Neuronal stem cell (in vitro differentiated cells): Measurements from ENCODE around the gene AKAP6. TPM values are rescaled to one million over a fixed set of nuclear protein-coding genes. Genes with fewer than 3 reads are reported as not detected.
A peak's percentile ranks its signal among the peaks of the same experiment; 100 is the strongest.

Experiments used
- DNase-seq: peaks from one replicate; pipeline ENCODE4 v3.0.0-alpha.2; 2013; ENCODE audit warnings: low spot score
- H2AFZ ChIP-seq: one replicate; pipeline ENCODE4 v1.6.1; 2013; ENCODE audit warnings: mild to moderate bottlenecking, low read length, inconsistent platforms
- H2AK5ac ChIP-seq: 2 replicates; pipeline ENCODE4 v1.6.1; 2013; ENCODE audit warnings: low read depth, mild to moderate bottlenecking, inconsistent platforms, low read length, moderate library complexity, mixed read lengths
- H2BK120ac ChIP-seq: 2 replicates; pipeline ENCODE4 v1.6.1; 2013; ENCODE audit warnings: low read depth, mild to moderate bottlenecking, inconsistent platforms, low read length, moderate library complexity, mixed read lengths
- H2BK12ac ChIP-seq: one replicate; pipeline ENCODE4 v1.6.1; 2013; ENCODE audit warnings: low read length, inconsistent platforms
- H2BK15ac ChIP-seq: 2 replicates; pipeline ENCODE4 v1.6.1; 2013; ENCODE audit warnings: mild to moderate bottlenecking, low read length, inconsistent platforms, mixed read lengths
- H2BK5ac ChIP-seq: one replicate; pipeline ENCODE4 v1.6.1; 2013; ENCODE audit warnings: inconsistent platforms, mild to moderate bottlenecking, low read length, moderate library complexity
- H3K14ac ChIP-seq: one replicate; pipeline ENCODE4 v1.6.1; 2013; ENCODE audit warnings: low read length, inconsistent platforms
- H3K18ac ChIP-seq: 2 replicates; pipeline ENCODE4 v1.6.1; 2013; ENCODE audit warnings: low read length, inconsistent platforms
- H3K23ac ChIP-seq: 2 replicates; pipeline ENCODE4 v1.6.1; 2013; ENCODE audit warnings: low read depth, mild to moderate bottlenecking, mixed read lengths, low read length, inconsistent platforms; ENCODE audit not compliant: poor library complexity
- H3K27ac ChIP-seq: replicated peaks from 3 replicates; pipeline ENCODE4 v1.5.1; 2013; ENCODE audit warnings: low read length, inconsistent platforms
- H3K27me3 ChIP-seq, 3 experiments: 2 replicates each; pipeline ENCODE4 v1.6.1; 2013; ENCODE audit warnings: low read length in 3 of 3, mild to moderate bottlenecking in 2 of 3, inconsistent platforms in 1 of 3, low read depth in 1 of 3, mixed read lengths in 1 of 3, moderate library complexity in 1 of 3; ENCODE audit not compliant: control insufficient read depth in 3 of 3, insufficient read depth in 3 of 3
- H3K36me3 ChIP-seq, 2 donors: replicated peaks in 1 of 2; 2 replicates each; pipeline ENCODE4 v1.6.1; 2013; ENCODE audit warnings: low read length in 2 of 2; ENCODE audit not compliant: control insufficient read depth in 2 of 2, insufficient read depth in 2 of 2
- H3K4ac ChIP-seq: 2 replicates; pipeline ENCODE4 v1.6.1; 2013; ENCODE audit warnings: inconsistent platforms, mild to moderate bottlenecking, low read length, moderate library complexity
- H3K4me1 ChIP-seq, 2 donors: 1 replicate in 1 of 2; 2 replicates in 1 of 2; pipeline ENCODE4 v1.6.1; 2013; ENCODE audit warnings: low read length in 2 of 2, low read depth in 1 of 2; ENCODE audit not compliant: control insufficient read depth in 2 of 2, insufficient read depth in 1 of 2
- H3K4me2 ChIP-seq: one replicate; pipeline ENCODE4 v1.6.1; 2013; ENCODE audit warnings: mild to moderate bottlenecking, low read length, inconsistent platforms; ENCODE audit not compliant: insufficient read depth, poor library complexity, severe bottlenecking
- H3K4me3 ChIP-seq, 2 donors: 2 replicates each; pipeline ENCODE4 v1.5.1; 2013; ENCODE audit warnings: low read length in 2 of 2, mild to moderate bottlenecking in 2 of 2, inconsistent platforms in 1 of 2, moderate library complexity in 1 of 2
- H3K79me1 ChIP-seq: one replicate; pipeline ENCODE4 v1.6.1; 2013; ENCODE audit warnings: low read depth, mild to moderate bottlenecking, inconsistent platforms, low read length, moderate library complexity
- H3K9ac ChIP-seq: one replicate; pipeline ENCODE4 v1.6.1; 2013; ENCODE audit warnings: mild to moderate bottlenecking, low read depth, low read length, inconsistent platforms; ENCODE audit not compliant: poor library complexity
- H3K9me3 ChIP-seq, 2 donors: replicated peaks in 1 of 2; 2 replicates each; pipeline versions ENCODE3 to v1.6.1; 2013; ENCODE audit warnings: low read length in 2 of 2, mild to moderate bottlenecking in 2 of 2, inconsistent platforms in 1 of 2, low read depth in 1 of 2, mixed read lengths in 1 of 2, moderate library complexity in 1 of 2; ENCODE audit not compliant: control insufficient read depth in 2 of 2, insufficient read depth in 1 of 2
- H4K8ac ChIP-seq: one replicate; pipeline ENCODE4 v1.6.1; 2013; ENCODE audit warnings: low read depth, mild to moderate bottlenecking, inconsistent platforms, low read length, moderate library complexity
- H4K91ac ChIP-seq: one replicate; pipeline ENCODE4 v1.6.1; 2013; ENCODE audit warnings: low read length, low read depth, mild to moderate bottlenecking, inconsistent platforms; ENCODE audit not compliant: poor library complexity
- WGBS, 2 donors: extraction: QIAGEN DNeasy Blood & Tissue Kit; methylation state at CpG; one replicate each; pipeline ENCODE4 v1.1.7; 2013; ENCODE audit warnings: missing lambda C conversion rate in 2 of 2, mixed read lengths in 1 of 2; ENCODE audit not compliant: insufficient read length in 2 of 2, insufficient replicate concordance in 1 of 2; ENCODE audit errors: extremely low coverage in 2 of 2; 5-methylcytosine and 5-hydroxymethylcytosine counted together
- polyA plus RNA-seq, 2 experiments: library from polyadenylated mRNA; stranded (reverse); fragments of 200-250 nt; gene quantifications; one replicate each; pipeline ENCODE4 v1.2.3, GENCODE V29; 2013

Gene AKAP6, protein sequence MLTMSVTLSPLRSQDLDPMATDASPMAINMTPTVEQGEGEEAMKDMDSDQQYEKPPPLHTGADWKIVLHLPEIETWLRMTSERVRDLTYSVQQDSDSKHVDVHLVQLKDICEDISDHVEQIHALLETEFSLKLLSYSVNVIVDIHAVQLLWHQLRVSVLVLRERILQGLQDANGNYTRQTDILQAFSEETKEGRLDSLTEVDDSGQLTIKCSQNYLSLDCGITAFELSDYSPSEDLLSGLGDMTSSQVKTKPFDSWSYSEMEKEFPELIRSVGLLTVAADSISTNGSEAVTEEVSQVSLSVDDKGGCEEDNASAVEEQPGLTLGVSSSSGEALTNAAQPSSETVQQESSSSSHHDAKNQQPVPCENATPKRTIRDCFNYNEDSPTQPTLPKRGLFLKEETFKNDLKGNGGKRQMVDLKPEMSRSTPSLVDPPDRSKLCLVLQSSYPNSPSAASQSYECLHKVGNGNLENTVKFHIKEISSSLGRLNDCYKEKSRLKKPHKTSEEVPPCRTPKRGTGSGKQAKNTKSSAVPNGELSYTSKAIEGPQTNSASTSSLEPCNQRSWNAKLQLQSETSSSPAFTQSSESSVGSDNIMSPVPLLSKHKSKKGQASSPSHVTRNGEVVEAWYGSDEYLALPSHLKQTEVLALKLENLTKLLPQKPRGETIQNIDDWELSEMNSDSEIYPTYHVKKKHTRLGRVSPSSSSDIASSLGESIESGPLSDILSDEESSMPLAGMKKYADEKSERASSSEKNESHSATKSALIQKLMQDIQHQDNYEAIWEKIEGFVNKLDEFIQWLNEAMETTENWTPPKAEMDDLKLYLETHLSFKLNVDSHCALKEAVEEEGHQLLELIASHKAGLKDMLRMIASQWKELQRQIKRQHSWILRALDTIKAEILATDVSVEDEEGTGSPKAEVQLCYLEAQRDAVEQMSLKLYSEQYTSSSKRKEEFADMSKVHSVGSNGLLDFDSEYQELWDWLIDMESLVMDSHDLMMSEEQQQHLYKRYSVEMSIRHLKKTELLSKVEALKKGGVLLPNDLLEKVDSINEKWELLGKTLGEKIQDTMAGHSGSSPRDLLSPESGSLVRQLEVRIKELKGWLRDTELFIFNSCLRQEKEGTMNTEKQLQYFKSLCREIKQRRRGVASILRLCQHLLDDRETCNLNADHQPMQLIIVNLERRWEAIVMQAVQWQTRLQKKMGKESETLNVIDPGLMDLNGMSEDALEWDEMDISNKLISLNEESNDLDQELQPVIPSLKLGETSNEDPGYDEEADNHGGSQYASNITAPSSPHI (N-terminal part only)
- polyA plus RNA-seq (2013, experiment 1 of 2) = 2.9 TPM
- 3.1 TPM for polyA plus RNA-seq (2013, experiment 2 of 2)

- H3K27me3 ChIP-seq = no peaks in the 10 kb centered on the region
- H3K36me3 ChIP-seq = no peaks in the 10 kb centered on the region
- H2AFZ ChIP-seq = peak within 1 kb of the TSS; percentile 55
- H2BK120ac ChIP-seq = no peak within 1 kb of the TSS
- no peak within 1 kb of the TSS for H3K9ac ChIP-seq
- no peak within 1 kb of the TSS for H4K91ac ChIP-seq
- H2BK15ac ChIP-seq = no peak within 1 kb of the TSS
- no peak within 1 kb of the TSS for H3K4ac ChIP-seq
- peaks cover 3% of the 10 kb centered on the region in 2 donors for H3K9me3 ChIP-seq
- no peak within 1 kb of the TSS for H2BK5ac ChIP-seq
- no peaks in the 10 kb centered on the region for H3K79me1 ChIP-seq
- no peak within 1 kb of the TSS for H2BK12ac ChIP-seq
- no peak within 1 kb of the TSS for H2AK5ac ChIP-seq
- peak within 1 kb of the TSS; percentile 35 for H3K4me2 ChIP-seq
- no CpG with 5 or more reads among the region's 7 CpGs for WGBS, 2 donors
- no peak within 1 kb of the TSS for H3K23ac ChIP-seq
- H3K18ac ChIP-seq = peak within 1 kb of the TSS; percentile 49
- H3K4me3 ChIP-seq = peak within 1 kb of the TSS; percentile 25 to 67
- peak; percentile 72 for DNase-seq
- no peak within 1 kb of the TSS for H3K14ac ChIP-seq
- H4K8ac ChIP-seq = no peak within 1 kb of the TSS
- H3K4me1 ChIP-seq = peaks cover 16 to 39% of the 10 kb centered on the region in 2 donors
- H3K27ac ChIP-seq = peak within 1 kb of the TSS; percentile 86
These were observed at the start of gene AKAP6 for GRCh38 chr14:32329146-32329545. AKAP6 (plus strand) TSS chr14:32329298; CDS start chr14:32433494, 104,196 bp downstream.

- no peak overlapping the region for H3K14ac ChIP-seq
- H3K27me3 ChIP-seq = peaks cover 0 to 7% (median 0%) of the 10 kb centered on the region in 3 experiments
- H3K23ac ChIP-seq = no peak overlapping the region
- no peak overlapping the region for H2BK120ac ChIP-seq
- no peak overlapping the region for H3K27ac ChIP-seq
- no peak overlapping the region for H2AK5ac ChIP-seq
- no peaks in the 10 kb centered on the region for H3K36me3 ChIP-seq
- H4K91ac ChIP-seq = no peak overlapping the region
- H2BK5ac ChIP-seq = no peak overlapping the region
- H2AFZ ChIP-seq = no peak overlapping the region
- no peak overlapping the region for H4K8ac ChIP-seq
- H3K4me2 ChIP-seq = no peak overlapping the region
- no peak overlapping the region for H3K18ac ChIP-seq
- no peak overlapping the region for H2BK15ac ChIP-seq
- H3K9ac ChIP-seq = no peak overlapping the region
- H3K4me3 ChIP-seq = no peak overlapping the region
- H3K4me1 ChIP-seq = no peaks in the 10 kb centered on the region
- H3K9me3 ChIP-seq = no peaks in the 10 kb centered on the region
- no peak overlapping the region for H2BK12ac ChIP-seq
- no peak for DNase-seq
- no CpG with 5 or more reads among the region's 1 CpG for WGBS, 2 donors
- no peaks in the 10 kb centered on the region for H3K79me1 ChIP-seq
- H3K4ac ChIP-seq = no peak overlapping the region
These were observed 42.5 kb upstream of the AKAP6 start for GRCh38 chr14:32286602-32287001.

- H2AFZ ChIP-seq = no peak overlapping the region
- H3K4ac ChIP-seq = no peak overlapping the region
- no peak overlapping the region for H3K18ac ChIP-seq
- WGBS, 2 donors = no CpG with 5 or more reads among the region's 3 CpGs
- peaks cover 0 to 8% of the 10 kb centered on the region in 2 donors for H3K4me1 ChIP-seq
- H2BK5ac ChIP-seq = no peak overlapping the region
- no peak overlapping the region for H2BK120ac ChIP-seq
- no peak overlapping the region for H3K27ac ChIP-seq
- no peak overlapping the region for H3K14ac ChIP-seq
- no peak overlapping the region for H3K4me2 ChIP-seq
- H2AK5ac ChIP-seq = no peak overlapping the region
- H4K91ac ChIP-seq = no peak overlapping the region
- no peak overlapping the region for H3K23ac ChIP-seq
- no peaks in the 10 kb centered on the region for H3K9me3 ChIP-seq
- H4K8ac ChIP-seq = no peak overlapping the region
- no peaks in the 10 kb centered on the region for H3K36me3 ChIP-seq
- no peak overlapping the region for H3K4me3 ChIP-seq
- no peak for DNase-seq
- no peak overlapping the region for H2BK15ac ChIP-seq
- no peak overlapping the region for H3K9ac ChIP-seq
- no peaks in the 10 kb centered on the region for H3K27me3 ChIP-seq
- no peaks in the 10 kb centered on the region for H3K79me1 ChIP-seq
- no peak overlapping the region for H2BK12ac ChIP-seq
These were observed 32.7 kb upstream of the AKAP6 start for GRCh38 chr14:32296366-32296765.
